RWPE1 (cell line): ENCODE data around the gene TGM5.
"Not testable (repeated sequence)": the region's sequence is repeated elsewhere in the genome, so short reads cannot be mapped to it uniquely, and the experiment has no call there.

Experiments used
- CTCF ChIA-PET: fragments of 350-600 bp; sonication (Branson Sonifier 250); formaldehyde crosslinking; extraction: SDS; loops from one replicate; lab custom pipeline; 2021; lab: Yijun Ruan, JAX
- POLR2A ChIA-PET: fragments of 400-600 bp; formaldehyde crosslinking; extraction: SDS; loops from one replicate; lab custom pipeline; 2020; ENCODE audit warnings: antibody characterized with exemption; ENCODE audit not compliant: low non-redundant PET; lab: Yijun Ruan, JAX
- DNase-seq: peaks from one replicate; pipeline ENCODE4 v3.0.0; 2012; ENCODE audit warnings: low spot score
- H3K27ac ChIP-seq: fragments of 450-650 bp; 2 replicates; pipeline ENCODE4 v1.5.1; 2017
- CTCF ChIP-seq: fragments of 450-650 bp; conservative IDR thresholded peaks from 2 replicates; pipeline ENCODE4 v1.5.1; 2017; ENCODE audit warnings: low read depth, mild to moderate bottlenecking

Gene TGM5

GRCh38 chr15:43277231-43277823, 10.6 kb upstream of the TGM5 start:
- no peak overlapping the region for H3K27ac ChIP-seq
- ChIA-PET POLR2A (no interaction called here), CTCF (interaction anchor here (0.6 to 1.3 kb wide), 2 partner anchors 8 to 42 kb away, joined by 4 read pairs; no protein-coding TSS in a partner anchor)
- DNase-seq, result no peak
- TF ChIP-seq CTCF, result no peak

- ChIA-PET CTCF (interaction anchor here (0.6 to 1.5 kb wide), 4 partner anchors 9 to 108 kb away, joined by 3 to 7 read pairs (median 4); no protein-coding TSS in a partner anchor), POLR2A (interaction anchor here (0.6 kb wide), 1 partner anchor 23 kb away, joined by 4 read pairs; no protein-coding TSS in a partner anchor)
- TF ChIP-seq CTCF, result no peak
- no peak overlapping the region for H3K27ac ChIP-seq
- no peak for DNase-seq
Observed at GRCh38 chr15:43276563-43277200, 10.0 kb upstream of the TGM5 start.

- DNase-seq, result no peak
- no peak for TF ChIP-seq CTCF
- CTCF ChIA-PET, result interaction anchor here (0.6 to 2.3 kb wide), 4 partner anchors 10 to 107 kb away, joined by 3 to 9 read pairs (median 6); no protein-coding TSS in a partner anchor
- POLR2A ChIA-PET, result no interaction called here
- no peak overlapping the region for H3K27ac ChIP-seq
Observed at GRCh38 chr15:43275740-43276562, 9.2 kb upstream of the TGM5 start.

GRCh38 chr15:43274136-43274535, 7.4 kb upstream of the TGM5 start:
- ChIA-PET POLR2A (no interaction called here), CTCF (interaction anchor here (0.6 to 2.3 kb wide), 3 partner anchors 11 to 864 kb away, joined by 5 to 9 read pairs (median 6); no protein-coding TSS in a partner anchor)
- no peak for TF ChIP-seq CTCF
- DNase-seq, result no peak
- H3K27ac ChIP-seq, result no peak overlapping the region

- CTCF ChIA-PET, result interaction anchor here (0.5 to 2.3 kb wide), 2 partner anchors 40 to 48 kb away, joined by 3 to 9 read pairs; no protein-coding TSS in a partner anchor
- POLR2A ChIA-PET, result no interaction called here
- no peak overlapping the region for H3K27ac ChIP-seq
- no peak for TF ChIP-seq CTCF
- DNase-seq, result no peak
Observed at GRCh38 chr15:43273243-43273642, 6.5 kb upstream of the TGM5 start.

- H3K27ac ChIP-seq, DNase-seq, CTCF ChIA-PET, POLR2A ChIA-PET: not testable (repeated sequence)
Observed at GRCh38 chr15:43271908-43272307, 5.2 kb upstream of the TGM5 start.
